Fibroblast of lung (primary cell): ENCODE results near the gene CYP2S1. TPM values are rescaled to one million over a fixed set of nuclear protein-coding genes. Genes with fewer than 3 reads are reported as not detected.
A peak's percentile ranks its signal among the peaks of the same experiment; 100 is the strongest.
"Not testable (repeated sequence)": the region's sequence is repeated elsewhere in the genome, so short reads cannot be mapped to it uniquely, and the experiment has no call there.

Experiments
- DNase-seq, 2 donors: peaks; one replicate each; pipeline versions ENCODE4 v3.0.0 to v3.0.0-alpha.2; 2010; ENCODE audit warnings: low read depth in 2 of 2
- H2AFZ ChIP-seq: 2 replicates; pipeline ENCODE4 v1.5.1; 2012; ENCODE audit warnings: low read length, control low read depth, inconsistent platforms
- H3K27ac ChIP-seq: 2 replicates; pipeline ENCODE4 v1.5.1; 2011; ENCODE audit warnings: low read length, control low read depth; ENCODE audit not compliant: insufficient read depth
- H3K27me3 ChIP-seq: 2 replicates; pipeline ENCODE4 v1.5.1; 2011; ENCODE audit warnings: mild to moderate bottlenecking, low read length; ENCODE audit not compliant: control insufficient read depth, insufficient read depth
- H3K36me3 ChIP-seq: 2 replicates; pipeline ENCODE4 v1.5.1; 2011; ENCODE audit warnings: low read length; ENCODE audit not compliant: control insufficient read depth, insufficient read depth
- H3K4me1 ChIP-seq: 2 replicates; pipeline ENCODE4 v1.5.1; 2011; ENCODE audit warnings: low read length; ENCODE audit not compliant: control insufficient read depth, insufficient read depth; ENCODE audit errors: extremely low read depth
- H3K4me2 ChIP-seq: 2 replicates; pipeline ENCODE4 v1.5.1; 2011; ENCODE audit warnings: low read length, control low read depth; ENCODE audit not compliant: insufficient read depth; ENCODE audit errors: extremely low read depth
- H3K4me3 ChIP-seq, 4 experiments: fragments of 200-600 bp in 1 of 4; sonication (generic) in 1 of 4; replicated peaks in 1 of 4; 2 replicates each; pipeline ENCODE4 v1.5.1; 2011 to 2016; ENCODE audit warnings: low read length in 4 of 4, low read depth in 3 of 4, mild to moderate bottlenecking in 3 of 4, control low read depth in 2 of 4, inconsistent platforms in 1 of 4, mixed read lengths in 1 of 4; ENCODE audit not compliant: insufficient read depth in 1 of 4; ENCODE audit errors: control extremely low read depth in 1 of 4
- H3K79me2 ChIP-seq: 2 replicates; pipeline ENCODE4 v1.5.1; 2012; ENCODE audit warnings: mild to moderate bottlenecking, low read length, inconsistent platforms; ENCODE audit not compliant: control insufficient read depth, insufficient read depth
- H3K9ac ChIP-seq: 2 replicates; pipeline ENCODE4 v1.5.1; 2011; ENCODE audit warnings: mild to moderate bottlenecking, low read length, control low read depth; ENCODE audit not compliant: insufficient read depth
- H3K9me3 ChIP-seq: 2 replicates; pipeline ENCODE4 v1.5.1; 2012; ENCODE audit warnings: low read depth, low read length; ENCODE audit not compliant: control insufficient read depth, insufficient read depth
- H4K20me1 ChIP-seq: 2 replicates; pipeline ENCODE4 v1.5.1; 2011; ENCODE audit warnings: low read length; ENCODE audit not compliant: control insufficient read depth, insufficient read depth; ENCODE audit errors: extremely low read depth
- CTCF ChIP-seq, 2 donors: IDR thresholded peaks in 1 of 2; conservative IDR thresholded peaks in 1 of 2; 1 replicate in 1 of 2; 2 replicates in 1 of 2; pipeline ENCODE4 v1.5.1; 2011 to 2012; ENCODE audit warnings: low read length in 2 of 2, control low read depth in 1 of 2, inconsistent platforms in 1 of 2, low read depth in 1 of 2, mild to moderate bottlenecking in 1 of 2
- EZH2 ChIP-seq: IDR thresholded peaks from 2 replicates; pipeline ENCODE4 v1.5.1; 2012; ENCODE audit warnings: low read length, control low read depth, mild to moderate bottlenecking; ENCODE audit errors: missing control alignments
- polyA minus RNA-seq: library from RNA; depleted of rRNA, polyadenylated mRNA; stranded (reverse); fragments of >200 nt; gene quantifications from 2 replicates; pipeline ENCODE4 v1.2.3, GENCODE V29; 2011; ENCODE audit warnings: low replicate concordance
- polyA plus RNA-seq, 2 donors: library from polyadenylated mRNA; depleted of rRNA in 1 of 2; stranded (reverse) in 1 of 2; unstranded in 1 of 2; fragments of >200 nt; gene quantifications; 2 replicates each; pipeline ENCODE4 v1.2.1, GENCODE V29; 2011 to 2012; ENCODE audit warnings: missing spikeins in 1 of 2
- total RNA-seq: library from RNA; depleted of rRNA; stranded (reverse); fragments of >200 nt; gene quantifications from 2 replicates; pipeline ENCODE4 v1.2.1, GENCODE V29; 2014

Gene CYP2S1
- 2.1 and 3.5 TPM in 2 replicates for total RNA-seq
- polyA plus RNA-seq = 0.93 and 7.5 TPM in 2 replicates
- 3.0 and 29.9 TPM in 2 replicates for polyA plus RNA-seq (2012)
- polyA minus RNA-seq = 13.9 and 79.2 TPM in 2 replicates

GRCh38 chr19:41192574-41193429 lies at the start of gene CYP2S1:
CYP2S1 (plus strand) TSS chr19:41193219; CDS start chr19:41193265, 46 bp downstream.
- Histone ChIP-seq H3K27ac (peak within 1 kb of the TSS; percentile 6), H3K36me3 (peaks cover 2% of the 10 kb centered on the region), H4K20me1 (no peaks in the 10 kb centered on the region), H3K4me1 (peaks cover 3% of the 10 kb centered on the region), H3K9ac (peak within 1 kb of the TSS; percentile 3), H3K27me3 (no peaks in the 10 kb centered on the region), H2AFZ (peak within 1 kb of the TSS; percentile 34), H3K4me2 (peak within 1 kb of the TSS; percentile 84), H3K4me3 (peak within 1 kb of the TSS; percentile 28 to 59 (median 49)), H3K79me2 (peaks cover 3% of the 10 kb centered on the region), H3K9me3 (no peaks in the 10 kb centered on the region)
- no peak for TF ChIP-seq CTCF (conservative IDR thresholded peaks at IDR 0.05 in 1 of 2, IDR thresholded peaks at IDR 0.05 in 1 of 2; ENCODE audit: low read depth in 1 of 2, low read length in 2 of 2)
- TF ChIP-seq EZH2 = no peak
- peak in 1 of 2 donors; percentile 14 for DNase-seq

DNA sequence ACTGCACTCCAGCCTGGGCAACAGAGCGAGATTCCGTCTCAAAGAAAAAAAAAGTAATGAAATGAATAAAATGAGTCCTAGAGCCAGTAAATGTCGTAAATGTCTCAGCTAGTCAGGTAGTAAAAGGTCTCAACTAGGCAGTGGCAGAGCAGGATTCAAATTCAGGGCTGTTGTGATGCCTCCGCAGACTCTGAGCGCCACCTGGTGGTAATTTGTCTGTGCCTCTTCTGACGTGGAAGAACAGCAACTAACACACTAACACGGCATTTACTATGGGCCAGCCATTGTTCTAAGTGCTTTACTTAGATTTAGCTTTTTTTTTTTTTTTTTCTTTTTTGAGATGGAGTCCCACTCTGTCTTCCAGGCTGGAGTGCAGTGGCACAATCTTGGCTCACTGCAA lies 48.6 kb upstream of the CYP2S1 start:
- Histone ChIP-seq H3K4me2 (no peak overlapping the region), H2AFZ (no peak overlapping the region)
- TF ChIP-seq CTCF (conservative IDR thresholded peaks at IDR 0.05 in 1 of 2, IDR thresholded peaks at IDR 0.05 in 1 of 2; ENCODE audit: low read depth in 1 of 2, low read length in 2 of 2) (peak; percentile 75 to 87), EZH2 (no peak)

DNA sequence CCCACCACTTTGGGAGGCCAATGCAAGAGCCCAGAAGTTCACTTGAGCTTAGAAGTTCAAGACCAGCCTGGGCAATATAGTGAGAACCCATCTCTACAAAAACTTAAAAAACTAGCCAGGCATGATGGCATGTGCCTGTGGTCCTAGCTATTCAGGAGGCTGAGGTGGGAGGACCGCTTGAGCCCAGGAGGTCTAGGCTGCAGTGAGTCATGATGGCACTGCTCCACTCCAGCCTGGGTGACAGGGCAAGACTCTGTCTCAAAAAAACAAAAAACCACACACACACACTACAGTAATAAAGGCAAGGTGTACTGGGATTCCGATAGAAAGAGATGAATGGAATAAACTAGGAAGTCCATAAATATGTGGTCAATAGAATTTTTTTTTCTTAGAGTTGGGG lies 43.2 kb upstream of the CYP2S1 start:
- DNase-seq = no peak
- no peak overlapping the region for H3K9ac ChIP-seq
- no peaks in the 10 kb centered on the region for H3K4me1 ChIP-seq
- H3K9me3 ChIP-seq = no peaks in the 10 kb centered on the region
- no peaks in the 10 kb centered on the region for H3K36me3 ChIP-seq
- no peak overlapping the region for H2AFZ ChIP-seq
- no peaks in the 10 kb centered on the region for H3K79me2 ChIP-seq
- H3K4me3 ChIP-seq = no peak overlapping the region
- no peaks in the 10 kb centered on the region for H3K27me3 ChIP-seq
- H3K4me2 ChIP-seq = no peak overlapping the region
- H3K27ac ChIP-seq = no peak overlapping the region
- no peak for TF ChIP-seq EZH2
- TF ChIP-seq CTCF (conservative IDR thresholded peaks at IDR 0.05 in 1 of 2, IDR thresholded peaks at IDR 0.05 in 1 of 2; ENCODE audit: low read depth in 1 of 2, low read length in 2 of 2) = no peak
- no peaks in the 10 kb centered on the region for H4K20me1 ChIP-seq

More for the DNA sequence above, 48.6 kb upstream of the CYP2S1 start:
- no peaks in the 10 kb centered on the region for H3K36me3 ChIP-seq
- no peaks in the 10 kb centered on the region for H3K9me3 ChIP-seq
- H3K9ac ChIP-seq = no peak overlapping the region
- H4K20me1 ChIP-seq = no peaks in the 10 kb centered on the region
- H3K27me3 ChIP-seq = no peaks in the 10 kb centered on the region
- DNase-seq = peak; percentile 60 to 83
- H3K4me1 ChIP-seq = no peaks in the 10 kb centered on the region
- no peak overlapping the region for H3K4me3 ChIP-seq
- no peaks in the 10 kb centered on the region for H3K79me2 ChIP-seq
- H3K27ac ChIP-seq = no peak overlapping the region

DNA sequence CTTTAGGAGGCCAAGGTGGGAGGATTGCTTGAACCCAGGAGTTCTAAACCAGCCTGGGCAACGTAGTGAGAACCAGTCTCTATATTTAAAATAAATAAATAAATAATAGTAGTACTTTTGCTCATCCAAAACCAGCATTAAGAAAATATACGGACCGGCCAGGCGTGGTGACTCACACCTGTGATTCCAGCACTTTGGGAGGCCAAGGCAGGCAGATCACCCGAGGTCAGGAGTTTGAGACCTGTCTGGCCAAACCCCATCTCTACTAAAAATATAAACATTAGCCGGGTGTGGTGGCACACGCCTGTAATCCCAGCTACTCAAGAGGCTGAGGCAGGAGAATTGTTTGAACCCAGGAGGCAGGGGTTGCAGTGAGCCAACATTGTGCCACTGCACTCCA lies 42.0 kb upstream of the CYP2S1 start:
- not testable (repeated sequence) for H3K4me2 ChIP-seq, H2AFZ ChIP-seq, DNase-seq, H3K27me3 ChIP-seq, H3K36me3 ChIP-seq, H3K9me3 ChIP-seq, H3K4me3 ChIP-seq, H4K20me1 ChIP-seq, H3K9ac ChIP-seq, H3K79me2 ChIP-seq, H3K4me1 ChIP-seq, H3K27ac ChIP-seq
